KBM-7 (cell line): ENCODE results near the gene ZNF484.
"Not testable (repeated sequence)": the region's sequence is repeated elsewhere in the genome, so short reads cannot be mapped to it uniquely, and the experiment has no call there.

Source experiments
- DNase-seq: peaks from one replicate; pipeline ENCODE4 v3.0.0-alpha.2; 2015
- in situ Hi-C: fragments of 300-500 bp; cut with MboI; formaldehyde crosslinking; loops from 2 replicates; pipeline ENCODE4 v1.14.3; 2020; ENCODE audit warnings: low sequenced_read_pairs, low pct_unique_long_range_greater_than_20kb, mixed read lengths

Gene ZNF484

GRCh38 chr9:92877531-92878430, at the start of gene ZNF484:
ZNF484 (minus strand) TSS chr9:92878038; CDS start chr9:92875029, 3,009 bp downstream.
- DNase-seq = peak; percentile 97
- in situ Hi-C loops = no loop called here

GRCh38 chr9:92920437-92920836, 42.6 kb upstream of the ZNF484 start:
- in situ Hi-C loops = no loop called here
- no peak for DNase-seq

GRCh38 chr9:92917176-92917800, 39.5 kb upstream of the ZNF484 start:
- in situ Hi-C loops = no loop called here
- DNase-seq = peak; percentile 76

GRCh38 chr9:92911511-92912475, 34.0 kb upstream of the ZNF484 start:
- in situ Hi-C loops = no loop called here
- DNase-seq = no peak

GRCh38 chr9:92905137-92905536, 27.3 kb upstream of the ZNF484 start:
- in situ Hi-C loops, DNase-seq: not testable (repeated sequence)

GRCh38 chr9:92897323-92897722, 19.5 kb upstream of the ZNF484 start:
- in situ Hi-C loops = no loop called here
- no peak for DNase-seq

- in situ Hi-C loops = no loop called here
- DNase-seq = no peak
These were observed 18.1 kb upstream of the ZNF484 start for GRCh38 chr9:92895812-92896436.

GRCh38 chr9:92894711-92895362, 17.0 kb upstream of the ZNF484 start:
- no peak for DNase-seq
- in situ Hi-C loops = no loop called here

- DNase-seq, in situ Hi-C loops: not testable (repeated sequence)
These were observed 16.2 kb upstream of the ZNF484 start for GRCh38 chr9:92893916-92894610.

- in situ Hi-C loops, DNase-seq: not testable (repeated sequence)
These were observed 14.4 kb upstream of the ZNF484 start for GRCh38 chr9:92892276-92892675.

GRCh38 chr9:92890761-92891160, 12.9 kb upstream of the ZNF484 start:
- DNase-seq = no peak
- in situ Hi-C loops = no loop called here

GRCh38 chr9:92887880-92888338, 10.1 kb upstream of the ZNF484 start:
- peak; percentile 9 for DNase-seq
- in situ Hi-C loops = no loop called here

- in situ Hi-C loops = not testable (repeated sequence)
- DNase-seq = peak; percentile 71
These were observed 9.2 kb upstream of the ZNF484 start for GRCh38 chr9:92886846-92887610.

GRCh38 chr9:92883666-92884405, 6.0 kb upstream of the ZNF484 start:
- in situ Hi-C loops, DNase-seq: not testable (repeated sequence)

- in situ Hi-C loops = no loop called here
- no peak for DNase-seq
These were observed 4.4 kb upstream of the ZNF484 start for GRCh38 chr9:92882276-92882675.

- DNase-seq = no peak
- in situ Hi-C loops = no loop called here
These were observed 2.5 kb downstream of the ZNF484 start for GRCh38 chr9:92875373-92875772.
